ENCODE measurements around the gene SDK2.

DNA sequence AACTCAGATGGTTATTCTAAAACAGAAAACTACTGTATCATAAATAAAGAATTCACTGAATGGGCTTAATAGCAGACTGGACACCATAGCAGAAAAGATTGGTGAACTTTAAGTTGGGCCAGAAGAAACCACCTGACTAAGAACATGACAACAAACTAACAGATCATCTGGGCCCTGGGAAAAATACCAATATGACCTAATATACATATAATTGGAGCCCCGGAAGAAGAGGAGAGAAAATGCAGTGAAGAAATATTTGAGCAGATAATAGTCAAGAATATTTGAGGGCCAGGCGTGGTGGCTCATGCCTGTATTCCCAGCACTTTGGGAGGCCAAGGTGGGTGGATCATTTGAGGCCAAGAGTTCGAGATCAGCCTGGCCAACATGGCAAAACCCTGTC, 25.5 kb upstream of the SDK2 start:
- TF ChIP-seq, protein P1, sequence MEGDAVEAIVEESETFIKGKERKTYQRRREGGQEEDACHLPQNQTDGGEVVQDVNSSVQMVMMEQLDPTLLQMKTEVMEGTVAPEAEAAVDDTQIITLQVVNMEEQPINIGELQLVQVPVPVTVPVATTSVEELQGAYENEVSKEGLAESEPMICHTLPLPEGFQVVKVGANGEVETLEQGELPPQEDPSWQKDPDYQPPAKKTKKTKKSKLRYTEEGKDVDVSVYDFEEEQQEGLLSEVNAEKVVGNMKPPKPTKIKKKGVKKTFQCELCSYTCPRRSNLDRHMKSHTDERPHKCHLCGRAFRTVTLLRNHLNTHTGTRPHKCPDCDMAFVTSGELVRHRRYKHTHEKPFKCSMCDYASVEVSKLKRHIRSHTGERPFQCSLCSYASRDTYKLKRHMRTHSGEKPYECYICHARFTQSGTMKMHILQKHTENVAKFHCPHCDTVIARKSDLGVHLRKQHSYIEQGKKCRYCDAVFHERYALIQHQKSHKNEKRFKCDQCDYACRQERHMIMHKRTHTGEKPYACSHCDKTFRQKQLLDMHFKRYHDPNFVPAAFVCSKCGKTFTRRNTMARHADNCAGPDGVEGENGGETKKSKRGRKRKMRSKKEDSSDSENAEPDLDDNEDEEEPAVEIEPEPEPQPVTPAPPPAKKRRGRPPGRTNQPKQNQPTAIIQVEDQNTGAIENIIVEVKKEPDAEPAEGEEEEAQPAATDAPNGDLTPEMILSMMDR (conservative IDR thresholded peaks at IDR 0.05; ENCODE audit: low read depth in 2 of 2): no peak
- TF ChIP-seq, protein P2, sequence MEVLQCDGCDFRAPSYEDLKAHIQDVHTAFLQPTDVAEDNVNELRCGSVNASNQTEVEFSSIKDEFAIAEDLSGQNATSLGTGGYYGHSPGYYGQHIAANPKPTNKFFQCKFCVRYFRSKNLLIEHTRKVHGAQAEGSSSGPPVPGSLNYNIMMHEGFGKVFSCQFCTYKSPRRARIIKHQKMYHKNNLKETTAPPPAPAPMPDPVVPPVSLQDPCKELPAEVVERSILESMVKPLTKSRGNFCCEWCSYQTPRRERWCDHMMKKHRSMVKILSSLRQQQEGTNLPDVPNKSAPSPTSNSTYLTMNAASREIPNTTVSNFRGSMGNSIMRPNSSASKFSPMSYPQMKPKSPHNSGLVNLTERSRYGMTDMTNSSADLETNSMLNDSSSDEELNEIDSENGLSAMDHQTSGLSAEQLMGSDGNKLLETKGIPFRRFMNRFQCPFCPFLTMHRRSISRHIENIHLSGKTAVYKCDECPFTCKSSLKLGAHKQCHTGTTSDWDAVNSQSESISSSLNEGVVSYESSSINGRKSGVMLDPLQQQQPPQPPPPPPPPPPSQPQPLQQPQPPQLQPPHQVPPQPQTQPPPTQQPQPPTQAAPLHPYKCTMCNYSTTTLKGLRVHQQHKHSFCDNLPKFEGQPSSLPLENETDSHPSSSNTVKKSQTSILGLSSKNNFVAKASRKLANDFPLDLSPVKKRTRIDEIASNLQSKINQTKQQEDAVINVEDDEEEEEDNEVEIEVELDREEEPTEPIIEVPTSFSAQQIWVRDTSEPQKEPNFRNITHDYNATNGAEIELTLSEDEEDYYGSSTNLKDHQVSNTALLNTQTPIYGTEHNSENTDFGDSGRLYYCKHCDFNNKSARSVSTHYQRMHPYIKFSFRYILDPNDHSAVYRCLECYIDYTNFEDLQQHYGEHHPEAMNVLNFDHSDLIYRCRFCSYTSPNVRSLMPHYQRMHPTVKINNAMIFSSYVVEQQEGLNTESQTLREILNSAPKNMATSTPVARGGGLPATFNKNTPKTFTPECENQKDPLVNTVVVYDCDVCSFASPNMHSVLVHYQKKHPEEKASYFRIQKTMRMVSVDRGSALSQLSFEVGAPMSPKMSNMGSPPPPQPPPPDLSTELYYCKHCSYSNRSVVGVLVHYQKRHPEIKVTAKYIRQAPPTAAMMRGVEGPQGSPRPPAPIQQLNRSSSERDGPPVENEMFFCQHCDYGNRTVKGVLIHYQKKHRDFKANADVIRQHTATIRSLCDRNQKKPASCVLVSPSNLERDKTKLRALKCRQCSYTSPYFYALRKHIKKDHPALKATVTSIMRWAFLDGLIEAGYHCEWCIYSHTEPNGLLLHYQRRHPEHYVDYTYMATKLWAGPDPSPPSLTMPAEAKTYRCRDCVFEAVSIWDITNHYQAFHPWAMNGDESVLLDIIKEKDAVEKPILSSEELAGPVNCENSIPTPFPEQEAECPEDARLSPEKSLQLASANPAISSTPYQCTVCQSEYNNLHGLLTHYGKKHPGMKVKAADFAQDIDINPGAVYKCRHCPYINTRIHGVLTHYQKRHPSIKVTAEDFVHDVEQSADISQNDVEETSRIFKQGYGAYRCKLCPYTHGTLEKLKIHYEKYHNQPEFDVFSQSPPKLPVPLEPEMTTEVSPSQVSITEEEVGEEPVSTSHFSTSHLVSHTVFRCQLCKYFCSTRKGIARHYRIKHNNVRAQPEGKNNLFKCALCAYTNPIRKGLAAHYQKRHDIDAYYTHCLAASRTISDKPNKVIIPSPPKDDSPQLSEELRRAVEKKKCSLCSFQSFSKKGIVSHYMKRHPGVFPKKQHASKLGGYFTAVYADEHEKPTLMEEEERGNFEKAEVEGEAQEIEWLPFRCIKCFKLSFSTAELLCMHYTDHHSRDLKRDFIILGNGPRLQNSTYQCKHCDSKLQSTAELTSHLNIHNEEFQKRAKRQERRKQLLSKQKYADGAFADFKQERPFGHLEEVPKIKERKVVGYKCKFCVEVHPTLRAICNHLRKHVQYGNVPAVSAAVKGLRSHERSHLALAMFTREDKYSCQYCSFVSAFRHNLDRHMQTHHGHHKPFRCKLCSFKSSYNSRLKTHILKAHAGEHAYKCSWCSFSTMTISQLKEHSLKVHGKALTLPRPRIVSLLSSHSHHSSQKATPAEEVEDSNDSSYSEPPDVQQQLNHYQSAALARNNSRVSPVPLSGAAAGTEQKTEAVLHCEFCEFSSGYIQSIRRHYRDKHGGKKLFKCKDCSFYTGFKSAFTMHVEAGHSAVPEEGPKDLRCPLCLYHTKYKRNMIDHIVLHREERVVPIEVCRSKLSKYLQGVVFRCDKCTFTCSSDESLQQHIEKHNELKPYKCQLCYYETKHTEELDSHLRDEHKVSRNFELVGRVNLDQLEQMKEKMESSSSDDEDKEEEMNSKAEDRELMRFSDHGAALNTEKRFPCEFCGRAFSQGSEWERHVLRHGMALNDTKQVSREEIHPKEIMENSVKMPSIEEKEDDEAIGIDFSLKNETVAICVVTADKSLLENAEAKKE (CRISPR knock-in tag; IDR thresholded peaks at IDR 0.05): no peak
- TF ChIP-seq REST (IDR thresholded peaks at IDR 0.05; ENCODE audit: unreplicated experiment) (no peak), CREB1 (CRISPR knock-in tag; IDR thresholded peaks at IDR 0.05; ENCODE audit: low read depth) (no peak), POLR2AphosphoS5 (IDR thresholded peaks at IDR 0.05; ENCODE audit: low read depth) (no peak), EZH2 (IDR thresholded peaks at IDR 0.05; ENCODE audit: low read depth, unreplicated experiment) (no peak), EZH2phosphoT487 (IDR thresholded peaks at IDR 0.05; ENCODE audit: unreplicated experiment) (no peak), ZNF114 (CRISPR knock-in tag; IDR thresholded peaks at IDR 0.05) (no peak)
- TF ChIP-seq, protein P3, sequence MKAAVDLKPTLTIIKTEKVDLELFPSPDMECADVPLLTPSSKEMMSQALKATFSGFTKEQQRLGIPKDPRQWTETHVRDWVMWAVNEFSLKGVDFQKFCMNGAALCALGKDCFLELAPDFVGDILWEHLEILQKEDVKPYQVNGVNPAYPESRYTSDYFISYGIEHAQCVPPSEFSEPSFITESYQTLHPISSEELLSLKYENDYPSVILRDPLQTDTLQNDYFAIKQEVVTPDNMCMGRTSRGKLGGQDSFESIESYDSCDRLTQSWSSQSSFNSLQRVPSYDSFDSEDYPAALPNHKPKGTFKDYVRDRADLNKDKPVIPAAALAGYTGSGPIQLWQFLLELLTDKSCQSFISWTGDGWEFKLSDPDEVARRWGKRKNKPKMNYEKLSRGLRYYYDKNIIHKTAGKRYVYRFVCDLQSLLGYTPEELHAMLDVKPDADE (IDR thresholded peaks at IDR 0.05): no peak
